HTERT RPE-1 (cell line): Measurements from ENCODE around the gene CDC42EP5.

Experiments used
- in situ Hi-C: fragments of 300-500 bp; cut with MboI; formaldehyde crosslinking; loops from 4 replicates; pipeline ENCODE4 v1.14.3; 2020; ENCODE audit warnings: low sequenced_read_pairs

The CDC42EP5 gene

DNA sequence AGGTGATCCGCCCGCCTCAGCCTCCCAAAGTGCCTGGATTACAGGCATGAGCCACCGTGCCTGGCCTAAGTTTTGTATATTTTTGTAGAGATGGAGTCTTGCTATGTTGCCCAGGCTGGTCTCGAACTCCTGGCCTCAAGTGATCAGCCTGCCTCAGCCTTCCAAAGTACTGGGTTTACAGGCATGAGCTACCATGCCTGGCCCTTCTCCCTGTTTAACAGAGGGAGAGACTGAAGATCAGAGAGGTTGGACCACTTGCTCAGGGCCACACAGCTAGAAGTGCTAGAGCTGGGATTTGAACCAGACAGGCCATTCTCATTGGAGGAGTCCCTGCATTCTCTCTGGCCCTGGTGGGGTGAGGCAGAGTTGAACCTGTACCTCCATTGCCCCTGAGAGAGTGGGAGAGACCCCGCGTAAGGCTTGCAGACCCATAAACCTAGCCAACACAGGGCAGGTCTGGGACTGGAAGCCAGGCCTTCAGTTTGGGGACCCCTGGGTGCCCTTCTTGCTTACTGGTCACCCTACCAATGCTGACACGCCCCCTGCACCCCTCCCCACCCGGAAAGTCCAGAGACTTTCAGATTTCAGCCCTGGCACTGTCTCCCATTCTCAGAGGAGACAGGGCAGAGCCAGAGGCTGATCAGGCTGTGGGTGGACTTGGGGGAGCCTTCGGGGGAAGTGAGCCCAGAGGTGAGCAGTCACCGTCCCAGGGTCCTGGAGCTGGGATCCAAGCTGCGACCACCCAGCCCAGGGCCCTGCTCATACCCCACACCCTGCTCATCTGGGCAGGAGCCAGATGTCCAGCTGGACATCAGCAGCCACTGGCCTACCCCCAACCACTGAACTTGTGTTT is 44.5 kb downstream of the CDC42EP5 start:
- in situ Hi-C loops, result no loop called here

GRCh38 chr19:54427586-54427985 is 45.5 kb downstream of the CDC42EP5 start:
- in situ Hi-C loops, result no loop called here

DNA sequence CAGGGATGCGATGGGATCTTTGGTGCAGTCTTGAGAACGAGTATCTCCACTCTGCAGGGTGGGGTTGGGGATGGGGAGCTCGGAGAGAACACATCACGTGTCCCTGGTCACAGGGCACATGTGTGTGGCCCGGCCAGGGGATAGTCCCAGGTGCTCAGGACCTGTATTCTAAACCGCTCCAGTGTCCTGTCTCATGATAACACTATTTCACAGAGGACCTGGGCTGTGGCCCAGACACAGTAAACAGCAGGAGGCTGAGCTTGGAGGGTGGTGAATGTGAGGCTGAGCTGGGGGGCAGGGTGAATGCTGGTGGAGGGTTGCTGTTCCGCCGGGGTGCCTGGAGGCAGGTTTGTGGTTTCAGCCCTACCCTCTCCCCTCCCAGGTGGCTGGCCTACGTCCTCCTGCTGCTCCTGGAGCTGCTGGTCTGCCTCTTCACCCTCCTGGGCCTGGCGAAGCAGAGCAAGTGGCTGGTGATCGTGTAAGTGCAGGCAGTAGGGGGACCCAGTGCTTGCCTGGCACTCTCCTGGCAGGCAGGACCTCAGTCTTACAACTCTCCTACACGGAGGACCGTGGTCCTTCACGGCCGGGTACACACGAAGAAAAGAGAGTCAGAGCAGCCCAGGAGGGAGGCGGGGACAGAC is 46.7 kb downstream of the CDC42EP5 start:
- in situ Hi-C loops, result no loop called here

GRCh38 chr19:54425382-54425723 is 47.7 kb downstream of the CDC42EP5 start:
- in situ Hi-C loops, result no loop called here

DNA sequence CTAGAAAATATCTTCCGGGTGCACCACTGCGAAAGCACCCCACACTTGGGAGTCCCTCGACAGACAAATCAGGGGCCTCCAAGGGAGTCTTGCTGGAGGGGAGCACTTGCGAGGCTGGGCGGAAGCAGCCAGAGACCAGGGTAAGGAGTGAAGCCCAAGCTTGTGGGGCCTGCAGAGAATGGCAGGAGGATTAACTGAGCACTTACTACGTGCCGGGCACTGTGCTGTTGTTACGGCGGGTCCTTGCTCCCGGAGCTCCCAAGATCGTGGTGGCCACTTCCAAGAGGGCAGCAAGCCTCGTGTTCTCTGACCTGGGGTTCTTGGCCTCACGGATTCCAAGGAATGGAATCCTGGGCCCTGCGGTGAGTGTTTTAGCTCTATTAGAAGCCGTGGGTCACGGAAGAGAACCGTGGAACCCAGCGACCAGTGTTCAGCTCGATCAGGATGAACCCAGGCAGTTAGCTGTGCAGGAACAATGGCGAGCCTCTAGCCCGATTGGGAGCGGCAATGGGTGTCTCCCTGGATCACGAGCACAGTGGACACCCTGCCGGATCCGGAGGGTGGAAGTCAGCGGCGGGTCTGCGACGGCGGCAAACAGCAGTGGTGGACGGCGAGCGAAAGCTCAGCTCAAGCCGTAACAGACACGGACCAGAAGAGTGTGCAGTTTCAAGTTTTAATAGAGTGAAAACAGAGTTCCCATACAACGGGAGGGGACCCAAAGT is 48.3 kb downstream of the CDC42EP5 start:
- in situ Hi-C loops, result no loop called here

DNA sequence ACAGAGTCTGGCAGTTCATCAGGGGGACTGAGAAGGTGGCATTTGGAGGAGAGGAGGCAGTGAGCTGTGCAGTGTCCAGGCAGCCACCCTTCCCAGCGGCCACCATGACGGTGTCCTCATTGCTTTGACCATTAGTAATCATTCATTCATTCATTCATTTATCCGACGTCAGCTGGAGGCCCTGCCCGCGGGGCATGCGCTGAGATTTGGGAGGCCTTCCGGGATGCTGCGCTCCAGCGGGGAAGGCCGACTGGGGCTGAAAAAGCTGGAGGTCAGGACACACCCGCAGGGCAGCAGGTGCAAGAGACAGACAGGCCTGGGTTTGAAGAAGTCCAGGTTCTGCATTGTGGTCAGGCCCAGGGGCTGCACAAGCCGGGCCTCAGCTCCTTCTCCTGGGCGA is 48.9 kb downstream of the CDC42EP5 start:
- in situ Hi-C loops, result no loop called here

GRCh38 chr19:54422136-54422535 is 51.0 kb downstream of the CDC42EP5 start:
- in situ Hi-C loops, result no loop called here

DNA sequence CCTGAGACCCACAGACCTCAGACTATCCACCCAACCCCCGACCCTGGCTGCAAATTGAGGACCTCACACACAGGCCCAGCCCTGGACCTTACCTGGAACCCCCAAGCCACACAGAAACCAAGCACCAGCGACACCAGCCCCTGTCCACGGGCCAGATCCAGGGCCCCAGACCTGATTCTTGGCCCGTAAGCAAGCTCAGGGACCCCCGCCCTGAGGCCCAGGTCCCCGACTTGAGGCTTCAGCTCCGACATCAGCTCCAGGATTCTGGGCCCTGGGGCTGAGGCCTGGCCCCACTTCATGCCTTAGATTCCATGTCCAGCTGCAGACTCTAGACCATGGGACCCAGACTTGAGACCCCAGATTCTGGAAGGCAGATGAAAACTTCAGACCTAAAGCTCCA is 51.6 kb downstream of the CDC42EP5 start:
- in situ Hi-C loops, result no loop called here

DNA sequence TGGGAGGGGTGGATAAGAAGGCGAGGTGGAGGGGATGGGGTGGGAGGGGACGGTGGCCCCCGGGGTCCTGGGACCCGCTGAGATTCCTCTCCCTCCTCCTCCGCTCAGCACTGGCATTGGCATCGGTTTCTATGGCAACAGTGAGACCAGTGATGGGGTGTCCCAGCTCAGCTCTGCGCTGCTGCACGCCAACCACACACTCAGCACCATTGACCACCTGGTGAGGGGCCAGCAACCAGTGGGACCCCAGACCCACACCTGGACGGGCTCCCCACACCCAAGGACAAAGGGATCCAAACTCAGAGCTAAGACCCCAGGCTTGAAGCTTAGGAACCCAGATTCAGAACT is 52.0 kb downstream of the CDC42EP5 start:
- in situ Hi-C loops, result no loop called here

DNA sequence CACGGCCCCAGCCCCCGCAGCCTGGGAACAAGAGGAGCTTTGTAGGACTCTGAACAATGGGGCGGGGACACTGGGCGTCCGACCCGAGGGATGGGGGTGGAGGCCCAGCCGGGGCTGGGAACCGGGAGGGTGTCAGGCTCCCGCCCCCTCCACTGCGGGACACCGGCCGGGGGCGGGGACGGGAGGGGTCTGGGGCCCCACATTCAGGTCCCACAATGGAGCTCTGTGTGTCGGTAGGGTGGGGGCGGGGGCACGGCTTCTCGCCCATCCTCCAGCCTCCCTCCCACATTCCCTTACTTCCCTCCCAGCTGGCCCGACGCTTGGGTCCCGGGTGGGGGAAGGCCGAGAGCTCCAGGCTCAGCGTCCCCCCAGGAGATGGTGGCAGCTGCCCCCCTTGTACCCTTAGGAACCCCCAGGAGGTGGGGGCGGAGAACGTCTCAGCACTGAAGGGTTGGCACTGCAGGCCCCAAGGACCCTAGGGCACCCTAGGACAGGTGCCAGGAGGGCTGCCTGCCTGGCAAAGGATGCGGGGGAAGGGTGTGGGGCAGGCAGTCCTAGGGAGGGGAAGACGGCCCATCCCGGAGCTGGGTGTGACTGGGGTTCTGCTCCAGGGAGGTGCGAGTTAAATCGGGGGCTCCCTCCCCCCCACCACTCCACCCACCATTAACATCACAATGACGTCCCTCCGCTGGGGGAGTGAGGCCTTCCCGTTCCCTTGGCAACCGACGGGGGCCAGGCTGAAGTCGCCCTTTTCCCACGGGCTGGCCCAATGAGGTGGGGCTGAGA is 52.5 kb downstream of the CDC42EP5 start:
- in situ Hi-C loops, result no loop called here

DNA sequence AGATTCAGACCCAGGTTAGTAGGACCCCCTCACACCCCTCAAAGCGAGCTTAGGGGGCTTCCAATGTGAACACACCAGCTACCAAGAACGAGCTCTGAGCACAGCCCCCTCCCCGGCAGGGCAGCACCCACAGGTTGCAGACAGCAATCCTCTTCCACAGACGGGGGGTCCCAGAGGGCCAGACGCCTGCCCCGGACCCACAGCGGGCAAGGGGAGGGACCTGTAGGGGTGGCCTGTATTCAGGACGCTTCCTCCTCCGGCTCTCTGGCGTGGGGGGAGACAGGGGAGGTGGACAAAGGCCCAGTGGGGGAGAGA is 53.1 kb downstream of the CDC42EP5 start:
- in situ Hi-C loops, result no loop called here

DNA sequence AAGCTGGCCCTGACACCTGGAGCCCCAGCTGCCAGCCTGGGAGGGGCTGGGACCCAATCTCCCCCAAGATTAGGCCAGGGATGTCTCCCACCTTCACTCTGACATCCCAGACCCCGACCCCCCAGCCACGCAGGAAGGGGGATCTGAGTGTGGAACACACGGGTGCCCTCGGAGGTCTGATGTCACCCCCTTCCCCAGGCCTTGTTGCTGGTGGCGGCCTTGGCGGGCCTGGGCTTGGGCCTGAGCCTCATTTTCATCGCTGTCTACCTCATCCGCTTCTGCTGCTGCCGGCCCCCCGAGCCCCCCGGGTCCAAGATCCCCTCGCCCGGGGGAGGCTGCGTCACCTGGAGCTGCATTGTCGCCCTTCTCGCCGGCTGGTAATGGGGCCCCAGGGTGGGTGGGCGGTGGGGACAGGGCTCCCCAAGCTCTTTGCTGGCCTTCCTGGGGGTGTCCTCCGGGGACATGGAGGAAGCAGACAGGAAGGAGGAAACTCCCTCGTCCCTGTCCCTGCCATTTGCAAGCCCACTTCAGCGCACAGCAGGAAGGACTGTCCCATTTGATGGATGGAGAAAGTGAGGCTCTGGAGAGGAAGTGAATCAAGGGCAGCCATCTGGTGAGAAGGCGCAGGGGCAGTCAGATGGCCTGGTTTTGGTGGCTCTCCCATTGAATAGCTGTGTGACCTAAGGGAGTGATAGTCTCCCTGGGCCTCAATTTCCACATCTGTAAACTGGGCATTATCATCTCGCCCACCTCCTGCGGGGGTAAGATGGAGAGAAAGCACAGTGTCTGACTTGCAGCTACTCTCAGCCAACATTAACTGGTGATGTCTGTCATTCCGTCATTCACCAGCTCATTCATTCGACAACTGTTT is 53.9 kb downstream of the CDC42EP5 start:
- in situ Hi-C loops, result no loop called here

DNA sequence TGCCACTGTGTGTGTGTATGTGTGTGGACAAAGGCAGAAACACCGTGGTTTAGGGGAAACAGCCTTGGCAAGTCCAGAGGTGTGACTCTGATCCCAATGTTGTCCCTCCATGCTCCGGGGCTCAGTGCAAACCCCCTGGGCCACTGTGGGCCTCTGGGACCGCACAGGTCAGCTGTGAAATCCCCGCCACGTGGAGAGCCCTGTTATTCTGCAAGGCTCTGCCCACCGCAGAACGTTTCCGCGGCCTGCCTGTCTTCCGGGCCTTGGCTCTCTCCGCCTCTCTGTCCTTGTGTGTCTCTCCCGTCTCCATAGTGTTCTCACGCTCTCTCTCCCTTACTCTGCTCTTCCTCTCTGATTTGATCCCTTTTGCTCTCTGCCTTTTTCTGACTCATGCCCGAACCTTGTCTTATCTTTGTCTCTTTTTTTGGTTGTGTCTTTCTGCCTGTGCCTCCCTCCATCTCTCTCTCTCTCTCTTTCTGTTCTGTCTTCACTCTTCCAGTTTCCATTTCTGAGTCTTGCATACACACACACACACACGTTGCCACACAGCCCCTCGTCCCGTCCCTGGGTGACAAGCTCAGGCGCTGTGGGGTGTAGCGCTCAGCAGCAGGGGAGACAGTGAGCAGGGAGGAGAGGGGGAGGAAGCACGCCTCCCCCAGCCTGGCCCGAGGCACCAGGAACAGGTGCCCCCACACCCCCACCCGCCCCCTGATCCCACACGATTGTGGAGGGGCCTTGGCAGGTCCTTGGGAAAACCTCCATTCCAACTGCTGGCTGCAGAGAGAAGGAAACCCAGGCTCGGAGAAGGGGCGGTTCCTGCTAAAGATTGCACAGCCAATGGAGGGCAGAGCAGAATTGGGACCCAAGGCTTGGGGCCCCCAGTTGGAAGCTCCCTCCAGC is 54.8 kb downstream of the CDC42EP5 start:
- in situ Hi-C loops, result no loop called here

- in situ Hi-C loops, result no loop called here
Measured at GRCh38 chr19:54416695-54417491, 56.2 kb downstream of the CDC42EP5 start.

DNA sequence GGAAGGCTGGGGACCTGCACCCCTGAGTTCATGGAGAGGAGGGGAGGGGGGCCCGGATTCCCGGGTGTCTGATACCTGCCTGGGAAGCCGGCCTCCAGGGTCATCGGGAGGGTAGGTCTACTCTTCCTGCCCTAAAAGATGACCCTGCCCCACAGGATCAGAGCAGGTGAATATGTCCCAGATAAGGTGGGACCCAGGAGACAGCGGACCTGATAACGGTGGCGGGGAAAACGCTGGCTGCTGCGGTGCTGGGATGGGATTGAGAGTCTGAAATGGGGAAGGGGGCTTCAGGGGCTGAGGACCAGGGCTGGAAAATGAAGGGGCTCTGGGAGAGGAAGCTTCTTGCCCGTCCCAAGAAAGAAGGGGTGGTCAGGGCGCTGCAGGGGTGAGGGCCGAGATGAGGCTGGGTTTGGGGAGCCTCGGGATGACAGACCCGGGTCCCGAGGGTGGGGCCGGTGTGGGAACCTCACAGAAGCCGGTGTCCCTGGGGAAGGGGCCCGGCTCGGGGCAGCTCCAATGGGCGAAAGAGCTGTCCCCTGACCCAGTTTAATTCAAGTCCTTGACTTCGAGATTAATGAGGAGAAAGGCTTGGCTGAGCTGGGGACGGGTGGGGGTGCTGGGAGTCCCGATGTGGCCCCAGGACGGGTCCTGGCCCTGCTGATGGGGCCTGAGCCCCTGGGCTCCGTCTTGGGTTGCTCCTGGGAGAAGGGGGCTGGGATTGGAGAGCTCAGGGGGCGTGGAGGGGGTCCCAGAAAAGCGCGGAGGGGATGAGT is 57.0 kb downstream of the CDC42EP5 start:
- in situ Hi-C loops, result no loop called here

- in situ Hi-C loops, result no loop called here
Measured at GRCh38 chr19:54415208-54415900, 57.7 kb downstream of the CDC42EP5 start, which contains the start of gene TTYH1. TTYH1 (plus strand) TSS chr19:54415464; CDS start chr19:54415553, 89 bp downstream.
